AG09309 (cell line): Measurements from ENCODE around the gene BRF1.
A peak's percentile ranks its signal among the peaks of the same experiment; 100 is the strongest.
"Not testable (repeated sequence)": the region's sequence is repeated elsewhere in the genome, so short reads cannot be mapped to it uniquely, and the experiment has no call there.

Experiments
- DNase-seq: peaks from one replicate; pipeline ENCODE4 v3.0.0-alpha.2; 2010; ENCODE audit warnings: low read depth
- H3K4me3 ChIP-seq: 2 replicates; pipeline ENCODE4 v1.5.1; 2011; ENCODE audit warnings: mild to moderate bottlenecking, low read depth, low read length, moderate library complexity; ENCODE audit not compliant: control insufficient read depth
- TF ChIP-seq, protein P1 (sequence below): IDR thresholded peaks from 2 replicates; pipeline ENCODE4 v1.5.1; 2011; ENCODE audit warnings: mild to moderate bottlenecking, low read depth, low read length, inconsistent platforms; ENCODE audit not compliant: insufficient read depth, control insufficient read depth; ENCODE audit errors: missing control alignments

Gene BRF1

DNA sequence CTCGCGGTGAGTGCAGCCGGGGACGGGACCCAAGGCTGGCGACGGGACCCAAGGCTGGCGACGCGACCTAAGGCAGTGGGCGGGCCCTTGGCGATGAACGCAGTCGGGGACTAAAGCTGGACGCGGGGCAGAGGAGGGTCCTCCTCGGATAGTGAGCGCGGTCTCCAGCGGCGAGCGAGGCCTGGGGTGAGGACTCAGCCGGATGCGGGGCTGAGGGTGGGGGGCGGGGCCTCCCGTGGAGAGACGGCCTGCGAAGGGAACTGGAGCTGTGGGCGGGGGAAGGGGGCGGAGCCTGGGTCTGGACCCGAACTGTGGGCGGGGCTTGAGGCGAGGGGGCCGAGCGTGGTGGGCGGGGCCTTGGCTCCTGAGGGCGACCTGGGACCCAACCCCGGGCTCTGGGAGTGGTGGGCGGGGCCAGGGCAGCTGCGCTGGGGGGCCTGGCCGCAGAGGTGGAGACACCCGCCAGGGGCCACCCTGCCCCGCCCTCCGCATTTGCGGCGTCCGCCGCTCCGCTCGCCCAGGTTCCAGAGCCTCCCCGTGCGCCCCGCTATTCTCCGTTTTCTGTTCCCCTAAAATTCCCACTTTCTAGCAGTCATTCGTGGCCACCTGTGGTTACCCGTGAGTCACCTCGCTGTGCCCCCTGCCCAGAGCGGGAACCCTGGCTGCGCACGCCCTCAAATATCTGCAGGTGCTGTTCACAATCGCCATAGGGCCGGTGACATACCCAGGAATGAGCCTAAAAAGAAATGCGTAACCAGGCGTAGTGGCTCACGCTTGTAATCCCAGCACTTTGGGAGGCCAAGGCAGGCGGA is 508 bp upstream of the BRF1 start:
- TF ChIP-seq, protein P1, sequence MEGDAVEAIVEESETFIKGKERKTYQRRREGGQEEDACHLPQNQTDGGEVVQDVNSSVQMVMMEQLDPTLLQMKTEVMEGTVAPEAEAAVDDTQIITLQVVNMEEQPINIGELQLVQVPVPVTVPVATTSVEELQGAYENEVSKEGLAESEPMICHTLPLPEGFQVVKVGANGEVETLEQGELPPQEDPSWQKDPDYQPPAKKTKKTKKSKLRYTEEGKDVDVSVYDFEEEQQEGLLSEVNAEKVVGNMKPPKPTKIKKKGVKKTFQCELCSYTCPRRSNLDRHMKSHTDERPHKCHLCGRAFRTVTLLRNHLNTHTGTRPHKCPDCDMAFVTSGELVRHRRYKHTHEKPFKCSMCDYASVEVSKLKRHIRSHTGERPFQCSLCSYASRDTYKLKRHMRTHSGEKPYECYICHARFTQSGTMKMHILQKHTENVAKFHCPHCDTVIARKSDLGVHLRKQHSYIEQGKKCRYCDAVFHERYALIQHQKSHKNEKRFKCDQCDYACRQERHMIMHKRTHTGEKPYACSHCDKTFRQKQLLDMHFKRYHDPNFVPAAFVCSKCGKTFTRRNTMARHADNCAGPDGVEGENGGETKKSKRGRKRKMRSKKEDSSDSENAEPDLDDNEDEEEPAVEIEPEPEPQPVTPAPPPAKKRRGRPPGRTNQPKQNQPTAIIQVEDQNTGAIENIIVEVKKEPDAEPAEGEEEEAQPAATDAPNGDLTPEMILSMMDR = no peak
- peak overlapping the region; percentile 72 for H3K4me3 ChIP-seq
- DNase-seq = peak; percentile 54

DNA sequence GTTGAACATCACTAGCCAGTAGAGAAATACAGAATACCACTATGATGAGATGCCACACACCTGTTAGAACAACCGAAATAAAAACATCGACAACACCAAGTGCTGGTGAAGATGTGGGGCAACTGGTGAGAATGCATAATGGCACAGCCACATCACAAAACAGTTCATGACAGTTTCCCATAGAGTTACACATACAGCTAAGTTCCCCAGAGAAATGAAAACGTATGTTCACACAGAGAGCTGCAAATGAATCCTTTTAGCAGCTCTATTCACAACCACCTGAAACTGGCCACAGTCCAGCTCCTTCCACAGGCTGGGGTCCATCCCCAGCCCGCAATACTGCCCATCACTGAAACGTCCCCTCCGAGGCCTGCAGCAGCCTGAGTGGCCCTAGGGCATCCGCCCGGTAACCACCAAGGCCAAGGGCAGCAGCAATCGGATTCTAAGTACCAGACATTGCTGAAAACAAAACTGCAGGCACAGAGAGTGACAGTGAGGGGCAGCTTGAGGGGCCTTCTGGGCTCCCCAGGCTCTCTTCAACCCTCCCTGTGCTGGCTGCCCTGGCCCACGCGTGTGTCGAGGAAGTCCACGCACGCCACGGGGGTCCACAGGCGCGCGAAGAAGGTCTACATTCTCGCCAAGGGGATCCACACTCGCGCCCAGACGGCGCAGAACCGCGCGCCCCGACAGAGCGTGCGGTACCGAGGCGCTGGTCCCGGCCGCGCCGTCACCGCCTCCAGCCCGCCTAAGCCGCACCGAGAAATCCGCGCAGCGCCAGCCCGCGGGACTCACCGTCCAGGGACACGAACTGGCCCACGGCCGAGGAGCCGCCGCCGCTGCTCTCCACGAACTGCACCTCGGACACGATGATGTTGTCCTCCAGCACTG is 903 bp downstream of the BRF1 start:
- H3K4me3 ChIP-seq = peak overlapping the region; percentile 72
- DNase-seq = no peak
- TF ChIP-seq, protein P1 = no peak

DNA sequence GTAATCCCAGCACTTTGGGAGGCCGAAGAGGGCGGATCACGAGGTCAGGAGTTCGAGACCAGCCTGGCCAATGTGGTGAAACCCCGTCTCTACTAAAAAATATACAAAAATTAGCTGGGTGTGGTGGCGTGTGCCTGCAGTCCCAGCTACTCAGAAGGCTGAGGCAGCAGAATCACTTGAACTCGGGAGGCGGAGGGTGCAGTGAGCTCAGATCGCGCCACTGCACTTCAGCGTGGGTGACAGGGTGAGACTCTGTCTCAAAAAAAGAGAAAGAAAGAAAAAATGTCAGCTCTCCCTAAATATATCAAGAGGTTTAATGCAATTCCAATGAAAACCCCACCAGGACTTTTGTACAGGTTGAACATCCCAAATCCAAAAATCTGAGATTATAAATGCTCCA is 3.5 kb downstream of the BRF1 start:
- not testable (repeated sequence) for DNase-seq, H3K4me3 ChIP-seq

DNA sequence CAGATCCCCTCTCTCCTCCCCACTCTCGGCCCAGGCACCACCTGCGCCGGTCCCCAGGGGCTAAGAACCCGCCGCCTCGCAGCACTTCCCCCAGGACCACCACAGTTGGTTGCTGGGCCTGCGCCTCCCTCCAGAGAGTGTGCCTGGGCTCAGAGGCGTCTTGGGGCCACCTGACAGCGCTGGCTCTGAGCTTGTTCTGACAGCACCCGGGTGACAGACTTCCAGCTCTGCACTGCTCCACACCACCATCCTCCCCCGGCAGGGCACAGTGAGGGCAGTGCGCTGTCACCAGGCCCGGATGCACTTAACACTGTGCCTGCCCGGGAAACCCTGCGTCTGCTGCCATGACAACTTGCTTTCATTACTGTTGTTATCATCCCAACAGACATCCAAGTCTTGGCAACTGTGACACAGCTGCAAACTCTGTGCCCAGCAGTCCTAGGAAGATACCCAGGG is 6.6 kb downstream of the BRF1 start:
- no peak for DNase-seq
- H3K4me3 ChIP-seq = no peak overlapping the region

DNA sequence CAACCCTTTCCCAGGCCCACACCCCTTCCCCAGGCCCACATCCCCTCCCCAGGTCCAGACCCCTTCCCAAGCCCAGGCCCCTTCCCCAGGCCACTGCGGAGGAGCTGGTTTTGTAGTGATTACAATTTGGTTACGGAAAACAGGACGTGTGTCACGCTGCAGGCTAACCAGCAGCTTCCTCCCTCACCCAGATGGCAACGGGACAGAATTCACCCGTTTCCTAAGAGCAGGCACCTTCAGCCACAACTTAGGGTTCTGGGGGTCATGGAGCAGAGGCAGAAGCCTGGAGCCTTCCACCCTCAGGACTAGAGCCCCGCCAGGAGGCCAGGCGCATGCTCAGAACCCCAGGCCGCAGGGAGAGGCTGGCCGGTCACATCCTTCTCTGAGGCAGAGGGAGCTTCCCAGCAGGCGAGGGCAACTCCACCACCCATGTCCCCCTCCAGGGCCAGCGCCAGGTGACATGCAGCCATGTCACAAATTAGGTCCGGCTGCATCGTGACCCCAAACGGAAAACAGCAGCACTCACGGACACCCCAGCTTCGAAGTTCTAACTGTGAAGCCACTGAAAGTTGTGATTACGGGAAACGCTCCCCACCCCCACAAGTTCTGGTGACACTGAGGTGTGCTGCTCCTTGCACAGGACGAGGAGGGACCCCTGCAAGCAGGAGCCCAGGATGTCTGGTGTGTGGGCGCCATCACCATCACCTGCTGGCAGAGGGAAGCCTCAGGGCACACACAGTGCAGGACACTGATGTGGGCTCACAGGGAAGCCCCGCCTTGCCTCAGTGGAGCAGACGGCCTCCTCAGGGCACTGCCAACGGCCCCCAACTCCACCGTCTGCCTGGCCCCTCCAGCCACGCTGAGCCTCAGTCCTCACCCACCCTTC is 7.7 kb downstream of the BRF1 start:
- TF ChIP-seq, protein P1 = no peak
- no peak overlapping the region for H3K4me3 ChIP-seq
- DNase-seq = no peak

More for the DNA sequence above, 6.6 kb downstream of the BRF1 start:
- TF ChIP-seq, protein P1 = no peak

DNA sequence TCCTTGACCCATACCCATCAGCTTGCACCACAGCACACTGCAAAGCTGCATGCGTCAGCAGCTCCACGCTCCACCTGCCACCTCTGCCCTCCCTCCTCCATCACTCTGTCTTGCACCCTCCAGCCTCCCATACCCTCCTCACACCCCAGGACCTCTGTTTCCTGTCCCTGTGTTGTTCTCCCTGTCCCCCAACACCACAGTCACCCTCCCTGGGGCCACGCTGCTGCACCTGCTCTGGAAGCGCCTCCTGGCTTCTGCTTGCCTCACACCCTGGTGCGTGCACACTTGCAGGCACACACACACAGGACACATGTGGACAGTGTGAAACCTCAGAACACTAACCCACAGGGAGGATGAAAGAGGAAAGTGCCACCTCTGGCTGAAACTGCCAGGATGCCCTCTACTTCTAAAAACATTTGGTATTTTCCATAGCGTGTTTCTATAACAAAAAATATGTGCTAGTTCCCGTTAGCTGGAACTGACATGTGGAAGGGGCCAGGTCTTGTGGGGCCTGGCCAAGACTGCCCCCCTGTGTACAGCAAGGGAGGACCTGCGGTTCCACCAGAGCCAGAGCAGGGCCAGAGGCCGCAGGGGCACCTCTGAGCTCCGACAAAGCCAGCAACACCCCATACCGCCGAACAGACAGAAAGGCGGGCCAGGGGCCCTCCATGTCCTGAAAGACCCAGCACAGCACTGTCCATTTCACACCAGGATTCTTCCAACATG is 10.0 kb downstream of the BRF1 start:
- TF ChIP-seq, protein P1 = no peak
- no peak for DNase-seq
- H3K4me3 ChIP-seq = no peak overlapping the region

DNA sequence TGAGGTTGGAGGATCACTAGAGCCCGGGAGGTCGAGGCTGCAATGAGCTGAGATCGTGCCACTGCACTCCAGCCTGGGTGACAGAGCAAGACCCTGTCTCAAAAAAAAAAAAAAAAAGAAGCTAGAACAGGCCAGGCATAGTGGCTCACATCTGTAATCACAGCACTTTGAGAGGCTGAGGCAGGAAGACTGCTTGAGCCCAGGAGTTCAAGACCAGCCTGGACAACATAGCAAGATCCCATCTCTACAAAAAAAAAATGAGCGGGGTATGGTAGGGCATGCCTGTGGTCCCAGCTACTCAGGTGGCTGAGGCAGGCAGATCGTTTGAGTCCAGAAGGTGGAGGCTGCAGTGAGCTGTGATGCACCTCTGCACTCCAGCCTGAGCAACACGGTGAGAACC is 11.9 kb downstream of the BRF1 start:
- not testable (repeated sequence) for DNase-seq, H3K4me3 ChIP-seq
